GM18507 (cell line): Measurements from ENCODE around the gene NBAS.

Experiments
- DNase-seq: peaks from one replicate; pipeline ENCODE4 v3.0.0; 2011; ENCODE audit warnings: low read depth; ENCODE audit not compliant: insufficient read length; ENCODE audit errors: extremely low spot score
- FAIRE-seq: peaks from 2 replicates; lab custom pipeline; 2011; peaks lifted over from hg19 to GRCh38; lab: Jason Lieb, UNC

NBAS gene

DNA sequence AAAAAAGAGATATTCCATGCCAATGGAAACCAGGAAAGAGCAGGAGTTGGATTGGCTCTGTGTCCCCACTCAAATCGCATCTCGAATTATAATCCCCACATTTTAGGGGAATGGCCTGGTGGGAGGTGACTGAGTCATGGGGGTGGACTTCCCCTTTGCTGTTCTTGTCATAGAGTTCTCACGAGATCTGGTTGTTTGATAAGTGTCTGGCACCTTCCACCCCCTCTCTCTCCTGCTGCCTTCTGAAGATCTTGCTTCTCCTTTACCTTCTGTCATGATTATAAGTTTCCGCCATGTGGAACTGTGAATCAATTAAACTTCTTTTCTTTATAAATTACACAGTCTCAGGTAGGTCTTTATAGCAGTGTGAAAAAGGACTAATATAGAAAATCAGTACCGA lies 355.6 kb downstream of the NBAS start:
- FAIRE-seq (no peak), DNase-seq (no peak)

DNA sequence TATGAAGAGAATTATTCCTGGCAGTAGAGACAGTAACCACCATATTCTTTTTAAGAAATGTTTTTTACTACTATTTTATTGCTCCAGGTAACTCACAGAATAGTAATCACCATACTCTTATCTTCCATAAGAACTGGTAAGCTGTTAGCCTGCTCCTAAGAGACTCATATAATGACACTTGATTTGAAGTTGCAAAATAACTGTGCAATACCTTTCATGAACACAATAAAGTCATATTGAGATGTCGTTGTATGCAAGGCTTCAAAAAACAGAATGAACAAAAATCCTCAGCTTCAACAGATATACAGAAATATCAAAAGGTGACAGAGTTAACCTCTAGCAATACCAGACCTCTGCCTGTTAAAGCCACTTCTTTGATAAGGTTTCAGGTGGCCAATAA lies 360.1 kb downstream of the NBAS start:
- DNase-seq (no peak), FAIRE-seq (no peak)

DNA sequence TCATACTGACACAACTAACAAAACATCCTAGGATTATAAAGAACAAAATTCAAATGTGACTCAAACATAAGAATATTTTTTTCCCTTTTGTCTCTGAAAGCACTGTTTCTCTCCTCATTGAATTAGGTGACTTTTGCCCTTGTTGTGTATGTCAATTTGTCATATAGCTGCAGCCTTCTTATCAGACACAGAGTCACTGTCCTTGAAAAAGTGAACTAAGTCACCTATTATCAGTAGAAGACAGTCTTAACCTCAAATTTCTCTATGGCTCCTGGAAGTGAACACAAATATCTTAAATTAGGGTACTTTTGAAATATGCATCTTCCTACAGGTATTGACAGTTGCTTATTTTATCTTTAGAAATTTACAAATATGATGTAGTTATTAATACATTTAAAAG lies 360.6 kb downstream of the NBAS start:
- DNase-seq (no peak), FAIRE-seq (no peak)

DNA sequence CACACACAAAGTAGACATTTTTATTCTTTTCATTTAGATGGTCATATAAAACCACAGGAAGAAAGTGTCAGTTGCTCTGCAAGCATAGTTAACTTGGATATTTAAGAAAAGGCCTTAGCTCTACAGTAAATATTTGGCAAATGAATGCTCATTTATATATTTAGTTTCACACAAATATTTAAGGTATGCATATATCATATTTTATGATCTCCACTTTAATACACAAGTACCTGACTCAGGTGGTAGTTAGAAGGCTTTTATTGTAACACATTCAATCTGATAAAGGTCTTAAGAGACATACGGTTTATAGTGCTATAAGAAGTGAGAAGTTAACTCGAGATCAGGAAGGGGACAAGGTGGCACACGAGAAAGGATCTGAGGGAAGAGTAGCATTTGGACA lies 363.1 kb downstream of the NBAS start:
- DNase-seq (no peak), FAIRE-seq (no peak)

DNA sequence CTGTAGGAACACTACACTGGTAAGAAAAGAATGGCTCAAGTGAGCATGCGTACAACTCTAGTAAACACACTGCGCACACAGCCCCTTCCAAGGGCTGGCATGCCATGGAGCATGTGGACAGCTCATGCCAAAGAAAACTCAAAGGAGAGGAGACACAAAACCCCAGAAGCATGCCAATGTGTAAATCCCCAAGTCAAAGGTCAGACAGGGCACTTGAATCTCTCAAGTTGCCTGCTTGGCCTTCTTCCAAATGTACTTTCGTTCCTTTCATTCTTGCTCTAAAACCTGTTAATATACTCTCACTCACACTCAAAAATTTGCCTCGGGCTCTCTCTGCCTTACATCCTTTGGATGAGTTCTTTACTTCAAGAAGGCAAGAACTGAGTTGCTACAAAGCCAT lies 365.3 kb downstream of the NBAS start:
- FAIRE-seq (no peak), DNase-seq (no peak)

DNA sequence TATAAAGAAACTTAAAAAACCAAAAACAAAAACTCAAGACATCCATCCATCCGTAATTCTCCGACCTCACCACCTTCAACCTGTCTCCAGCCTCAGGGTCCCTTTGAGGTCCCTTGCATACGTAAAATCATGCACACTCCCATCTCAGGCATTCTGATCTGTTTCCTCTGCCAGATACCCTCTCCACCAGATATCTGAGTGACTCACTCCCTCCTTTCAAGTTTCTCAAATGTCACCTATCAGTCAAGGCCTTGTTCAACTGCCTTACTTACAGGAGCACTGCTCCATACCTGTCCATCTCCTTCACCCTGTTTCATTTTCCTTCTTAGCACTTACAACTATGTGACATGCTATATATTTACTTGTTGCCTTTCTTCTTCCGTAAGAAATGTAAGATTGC lies 369.3 kb downstream of the NBAS start:
- FAIRE-seq = no peak
- DNase-seq = no peak

DNA sequence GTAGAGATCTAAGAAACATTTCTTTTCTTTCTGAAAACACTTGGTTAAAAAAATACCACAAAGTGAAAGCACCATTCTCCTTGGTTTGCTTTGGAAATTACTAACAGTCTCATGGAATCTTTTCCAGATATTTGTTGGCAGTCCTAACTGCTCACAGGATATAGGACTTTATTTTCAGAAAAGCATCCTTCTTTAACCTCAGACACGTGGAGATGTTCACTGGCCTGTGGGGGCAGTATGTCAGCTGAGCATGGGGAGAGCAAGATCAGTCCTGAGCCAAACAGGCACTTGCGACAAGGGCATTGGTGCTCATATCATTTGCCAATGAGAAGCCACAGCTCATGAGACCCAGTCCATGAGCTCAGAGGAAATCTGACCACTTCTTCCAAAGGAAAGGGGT lies 371.9 kb downstream of the NBAS start:
- FAIRE-seq = no peak
- DNase-seq = no peak

DNA sequence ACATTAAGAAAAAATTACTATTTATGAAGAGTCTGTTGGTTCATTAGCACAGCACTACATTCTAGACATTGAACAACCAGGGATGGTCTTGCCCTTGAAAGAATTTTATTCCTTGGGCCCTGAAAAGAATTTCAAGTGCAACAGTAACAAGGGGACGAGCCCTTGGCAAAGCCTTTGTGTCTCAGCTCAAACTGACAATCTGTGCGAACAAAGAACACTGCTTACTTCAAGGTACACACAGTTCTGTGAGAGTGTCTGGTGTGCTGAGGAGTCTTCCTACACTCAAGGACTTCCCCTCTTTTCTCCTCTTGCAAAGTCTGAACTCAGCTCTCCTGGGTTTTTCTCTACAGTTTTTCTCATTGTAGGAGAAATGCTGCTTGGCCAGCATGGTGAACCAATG lies 373.4 kb downstream of the NBAS start:
- no peak for DNase-seq

DNA sequence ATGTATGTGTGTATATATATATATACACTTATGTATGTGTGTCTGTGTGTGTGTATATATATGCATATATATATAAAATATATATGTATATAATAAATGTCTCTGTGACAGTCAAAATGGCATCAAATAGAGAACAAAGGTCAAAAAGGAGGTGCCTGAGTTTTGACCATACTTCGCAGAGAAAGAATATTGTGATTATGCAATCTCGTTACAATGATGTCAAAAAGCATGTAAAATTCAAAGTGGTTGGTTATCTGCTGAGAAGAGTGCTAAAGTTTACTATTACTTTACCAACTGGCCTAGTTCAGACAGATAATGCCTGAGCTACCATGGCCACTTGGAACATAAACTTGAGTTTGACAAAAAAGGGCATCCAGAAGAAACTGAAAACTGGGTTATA lies 375.0 kb downstream of the NBAS start:
- FAIRE-seq (no peak), DNase-seq (no peak)

More for the DNA sequence above, 373.4 kb downstream of the NBAS start:
- FAIRE-seq = no peak

DNA sequence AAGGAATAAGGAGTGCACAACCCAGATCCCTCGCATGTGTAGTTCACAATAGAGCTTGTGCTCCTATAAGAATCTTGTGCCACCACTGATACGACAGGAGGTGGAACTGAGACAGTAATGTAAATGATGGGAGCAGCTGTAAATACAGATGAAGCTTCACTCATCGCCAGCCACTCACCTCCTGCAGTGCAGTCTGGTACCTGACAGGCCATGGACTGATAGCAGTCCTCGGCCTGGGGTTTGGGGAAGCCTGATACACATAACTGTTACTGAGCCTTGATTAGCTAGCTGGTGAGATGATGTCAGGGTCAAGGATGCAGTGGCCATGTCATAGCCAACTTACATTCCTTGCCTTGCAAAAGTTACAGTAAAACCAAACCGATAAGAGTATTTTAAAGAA lies 376.6 kb downstream of the NBAS start:
- no peak for FAIRE-seq
- DNase-seq = no peak

DNA sequence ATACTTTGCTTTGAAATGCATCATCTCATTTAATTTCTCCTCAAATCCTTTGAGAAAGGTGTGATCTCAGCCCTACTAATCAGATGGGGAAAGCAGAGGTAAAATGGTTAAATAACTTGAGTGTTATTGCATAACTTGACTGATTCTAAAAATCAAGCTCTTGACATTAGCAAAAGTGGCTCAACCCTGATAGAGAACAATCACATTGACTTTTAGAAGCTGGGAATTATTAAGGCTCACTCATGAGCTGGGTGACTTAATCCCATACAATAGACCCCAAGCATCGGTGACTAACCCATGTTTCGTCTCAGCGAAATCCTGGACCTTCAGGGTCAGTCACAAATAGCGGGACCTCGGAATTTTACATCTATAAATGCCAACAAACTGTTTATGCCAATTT lies 378.9 kb downstream of the NBAS start:
- DNase-seq (no peak), FAIRE-seq (no peak)

DNA sequence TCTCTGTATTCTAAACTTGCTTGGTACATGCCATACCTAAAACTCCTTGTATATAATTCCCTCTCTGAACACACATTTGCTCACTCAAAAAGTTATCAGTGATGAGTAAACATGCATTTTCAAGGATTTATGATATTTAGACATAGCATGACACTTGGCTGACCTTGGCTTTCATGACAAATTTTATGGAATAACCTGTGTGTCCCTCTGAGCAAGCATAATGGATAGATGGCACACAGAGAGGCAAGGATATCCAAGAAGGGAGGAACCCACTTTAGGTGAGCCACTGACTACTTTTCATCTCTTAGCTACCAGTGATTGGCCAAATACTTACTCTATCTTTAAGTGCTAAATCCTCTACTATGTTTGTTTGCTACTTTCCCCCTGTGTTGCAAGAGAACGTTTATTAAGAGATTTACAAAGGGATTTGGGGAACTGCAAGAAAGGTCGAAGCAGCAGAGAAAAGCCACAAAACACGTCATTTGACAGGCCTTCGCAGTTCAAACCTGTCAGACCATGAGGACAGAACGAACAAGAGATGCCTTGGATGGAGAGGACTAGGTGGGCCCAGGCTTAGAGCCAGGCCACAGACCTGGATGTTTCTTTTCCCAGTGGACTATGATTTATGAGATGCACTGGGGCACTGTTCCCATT lies 379.9 kb downstream of the NBAS start:
- DNase-seq = no peak
- FAIRE-seq = no peak

DNA sequence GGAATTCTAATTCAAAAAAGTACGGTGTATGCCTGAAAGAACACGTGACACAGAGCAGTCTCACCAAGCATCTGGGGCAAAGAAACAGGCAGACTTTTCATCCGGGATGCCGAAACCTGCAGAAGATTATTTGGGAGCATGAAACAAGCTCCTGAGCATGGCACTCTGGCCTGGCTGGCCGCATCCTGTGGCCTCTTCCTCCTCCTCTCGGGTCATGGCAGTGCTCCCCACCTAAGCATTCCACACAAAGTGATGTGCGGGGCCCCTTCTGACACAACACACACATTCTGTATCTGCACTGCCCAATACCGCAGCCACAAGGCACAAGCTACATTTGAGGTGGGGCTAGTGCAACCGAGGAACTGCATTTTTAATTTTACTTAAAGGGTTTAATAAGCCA lies 380.8 kb downstream of the NBAS start:
- no peak for DNase-seq
- FAIRE-seq = no peak

DNA sequence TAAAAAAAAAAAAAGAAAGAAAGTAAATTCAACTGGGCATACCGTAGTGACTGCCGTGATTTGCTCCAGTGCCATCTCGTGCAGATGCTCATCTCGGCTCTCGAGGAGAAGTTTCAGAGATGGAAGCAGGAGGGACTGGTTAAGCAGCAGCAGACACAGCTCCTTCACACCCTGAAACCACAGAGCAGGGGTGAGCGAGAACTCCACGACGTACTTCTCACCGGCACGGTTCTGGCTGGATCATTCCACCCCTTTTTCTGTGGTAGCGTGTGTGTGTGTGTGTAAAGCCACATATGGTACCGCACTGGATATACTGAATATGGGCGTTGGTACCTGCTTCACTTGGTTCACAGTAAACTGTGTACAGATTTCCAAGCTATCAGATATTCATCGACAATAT lies 382.2 kb downstream of the NBAS start:
- FAIRE-seq (no peak), DNase-seq (no peak)

DNA sequence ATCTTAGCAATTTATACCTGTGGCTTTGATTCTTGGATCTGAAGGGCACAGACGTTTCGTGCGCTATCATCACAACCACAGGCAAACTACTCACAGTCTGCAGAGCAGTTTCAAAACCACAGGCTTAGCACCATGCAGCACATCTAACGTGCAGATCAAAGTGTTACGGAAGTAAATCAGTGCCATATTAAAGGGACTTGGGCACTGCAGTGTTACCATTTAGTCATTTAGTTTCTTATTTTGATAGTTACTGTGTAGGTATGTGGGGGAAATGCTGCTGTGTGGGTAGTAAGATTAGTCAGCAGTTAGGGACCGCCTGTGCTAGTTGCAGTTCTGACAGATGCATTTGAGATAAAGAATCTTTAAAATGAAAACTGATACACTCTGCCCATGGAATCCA lies 384.0 kb downstream of the NBAS start:
- peak; percentile 90 for FAIRE-seq
- DNase-seq = peak; percentile 14

DNA sequence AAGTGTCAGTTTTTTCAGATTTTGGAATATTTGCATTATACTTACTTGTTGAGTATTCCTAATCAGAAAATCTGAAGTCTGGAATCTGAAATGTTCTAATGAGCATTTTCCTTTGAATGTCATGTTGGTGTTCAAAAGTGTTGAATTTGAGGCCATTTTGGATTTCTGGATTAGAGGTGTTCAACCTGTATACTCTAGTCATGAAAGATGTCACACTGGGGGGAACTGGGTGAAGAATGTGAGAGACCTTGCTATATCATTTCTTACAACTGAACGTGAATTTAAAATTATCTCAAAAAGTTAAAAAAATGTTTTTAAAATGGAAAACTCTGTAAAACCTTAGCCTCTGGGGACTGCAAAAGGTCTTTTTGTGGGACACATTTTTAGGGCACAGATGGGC lies 384.5 kb downstream of the NBAS start:
- FAIRE-seq (no peak), DNase-seq (no peak)

DNA sequence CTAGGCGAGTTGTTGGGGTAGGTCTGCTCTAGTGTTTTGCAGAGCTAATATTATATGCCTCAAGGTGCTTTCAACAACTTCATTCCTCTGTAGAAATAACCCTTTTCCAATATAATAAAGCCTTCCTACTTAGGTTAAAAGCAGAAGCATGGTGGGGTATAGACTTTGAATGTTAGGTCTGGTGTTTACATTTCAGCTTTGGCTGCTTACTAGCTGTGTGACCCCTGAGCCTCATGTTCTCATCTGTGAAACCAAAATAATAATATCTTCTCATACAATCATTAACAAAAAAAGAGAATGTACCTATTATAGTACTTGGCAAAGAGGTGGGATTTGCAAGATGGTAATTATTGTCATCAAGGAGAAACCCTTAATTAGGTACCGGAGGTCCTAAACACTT lies 386.6 kb downstream of the NBAS start:
- no peak for DNase-seq
- FAIRE-seq = no peak

DNA sequence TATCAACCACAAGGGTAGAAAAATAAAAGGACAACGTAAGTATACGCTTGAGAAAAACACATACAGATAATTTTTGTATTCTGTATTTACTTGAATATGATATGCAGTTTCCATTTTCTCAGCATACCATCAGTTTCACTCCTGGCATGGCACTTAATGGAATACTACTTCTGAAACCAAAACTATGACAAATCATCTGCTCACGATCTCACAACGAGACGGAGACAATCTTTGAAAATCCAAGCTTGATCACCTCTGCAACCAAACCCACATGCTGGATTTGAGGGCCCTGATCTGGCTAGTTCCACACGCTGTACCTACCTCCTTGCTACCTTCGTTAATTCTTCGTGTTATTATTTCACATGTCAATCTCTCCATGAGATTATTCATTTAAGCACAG lies 387.6 kb downstream of the NBAS start:
- FAIRE-seq = no peak
- no peak for DNase-seq

DNA sequence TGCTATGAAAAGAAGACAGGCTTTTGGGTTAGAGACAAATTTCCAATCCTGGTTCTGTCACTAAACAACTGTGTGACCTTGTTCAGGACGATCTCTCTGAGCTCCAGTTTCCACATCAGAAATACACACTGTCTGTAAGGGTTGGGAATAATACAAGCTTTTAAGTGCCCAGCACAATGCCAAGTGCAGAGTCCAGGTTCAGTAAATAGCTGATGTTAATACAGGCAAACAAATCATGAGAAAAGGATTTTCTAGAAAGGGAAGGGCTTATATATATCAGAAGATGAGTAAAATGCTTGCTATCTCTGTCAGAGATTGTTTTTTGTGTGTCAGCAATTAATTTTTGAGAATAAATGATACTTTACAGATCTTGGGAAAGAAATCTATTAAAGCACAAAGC lies 388.3 kb downstream of the NBAS start:
- FAIRE-seq = no peak

DNA sequence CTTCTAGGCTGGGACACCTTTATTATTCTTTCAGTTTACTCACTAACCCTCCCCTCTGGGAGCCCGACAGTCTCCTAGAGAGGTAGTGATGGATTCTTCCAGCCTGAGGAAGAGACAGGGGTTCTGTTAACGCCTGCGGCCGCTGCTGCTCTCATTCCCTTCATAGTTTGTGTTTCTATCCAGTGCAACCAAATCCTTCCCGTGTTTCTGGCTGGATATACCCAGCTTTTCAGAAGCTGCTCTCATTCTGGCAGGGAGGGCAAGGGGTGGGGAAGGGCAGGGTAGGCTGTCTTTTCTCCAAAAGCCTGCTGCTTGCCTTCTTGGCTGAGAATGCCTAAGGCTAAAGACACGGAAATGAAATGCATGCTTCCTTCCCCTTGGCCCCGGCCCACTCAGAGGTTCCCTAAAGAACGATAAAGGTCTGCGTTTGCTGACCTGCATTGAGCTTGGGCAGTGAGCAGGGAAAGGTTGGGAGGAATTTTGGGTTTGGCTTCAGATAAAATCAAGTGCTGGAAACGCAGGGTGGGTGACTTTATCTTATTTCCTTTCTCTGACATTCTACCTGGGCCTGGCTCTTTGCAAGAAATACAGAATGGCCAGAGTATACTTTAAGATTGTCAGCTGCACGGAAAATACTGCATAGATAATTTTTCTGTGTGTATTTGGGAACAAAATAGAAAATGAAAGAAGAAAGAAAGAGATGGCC lies 390.9 kb downstream of the NBAS start:
- DNase-seq (no peak), FAIRE-seq (no peak)

More for the DNA sequence above, 388.3 kb downstream of the NBAS start:
- no peak for DNase-seq

DNA sequence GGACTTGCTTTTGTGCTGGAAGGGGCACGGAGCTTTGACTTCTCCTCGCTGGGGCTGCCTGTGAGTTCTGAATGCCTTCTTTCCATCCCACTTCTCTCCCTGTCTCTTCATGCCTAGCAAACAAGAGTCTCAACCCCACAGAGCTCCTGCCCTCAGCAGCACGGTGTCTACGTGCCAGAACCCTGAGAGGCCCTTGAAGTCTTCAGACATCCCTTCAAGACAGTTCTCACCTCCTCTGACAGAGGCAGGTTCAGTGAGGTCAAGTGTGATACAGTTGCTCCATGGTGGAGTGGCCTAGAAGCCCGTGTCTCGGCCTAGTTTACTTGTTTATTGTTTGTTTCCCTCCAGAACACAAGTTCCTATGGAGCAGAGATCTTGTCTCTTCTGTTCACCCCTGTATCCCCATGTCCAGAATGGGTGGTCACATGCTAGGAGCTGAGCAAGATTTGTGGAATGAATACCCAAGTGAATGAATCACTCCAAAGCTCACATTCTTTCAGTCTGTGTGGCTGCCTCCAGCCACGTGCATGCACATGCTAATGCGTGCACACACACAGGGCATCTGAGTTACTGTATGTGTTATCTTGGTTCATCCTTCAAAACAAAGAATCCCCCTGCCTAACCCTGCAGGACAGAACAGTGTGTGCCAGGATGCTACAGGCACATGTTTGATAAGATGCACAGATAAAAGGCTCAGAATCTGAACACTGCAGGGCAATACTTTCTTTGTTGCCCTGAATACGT lies 391.6 kb downstream of the NBAS start:
- DNase-seq (no peak), FAIRE-seq (no peak)
